Lower lobe of right lung (tissue), 2 donors: ENCODE measurements around the gene P2RY14. TPM values are rescaled to one million over a fixed set of nuclear protein-coding genes. Genes with fewer than 3 reads are reported as not detected.

ENCODE experiments used
- ATAC-seq, 2 donors: fragments of 200-7000 bp; cut with Tn5 transposase; one replicate each; pipeline ENCODE4 v1.9.1; 2020 to 2022; ENCODE audit warnings: mild to moderate bottlenecking in 2 of 2, moderate library complexity in 2 of 2
- DNase-seq: peaks from one replicate; pipeline ENCODE4 v3.0.0-alpha.2; 2020
- H3K27ac ChIP-seq: fragments of 200-600 bp; one replicate; pipeline ENCODE4 v1.8.0; 2022
- H3K27me3 ChIP-seq: fragments of 200-600 bp; one replicate; pipeline ENCODE4 v1.8.0; 2022; ENCODE audit warnings: low read depth
- H3K36me3 ChIP-seq: fragments of 200-600 bp; one replicate; pipeline ENCODE4 v1.8.0; 2022; ENCODE audit warnings: mild to moderate bottlenecking
- H3K4me1 ChIP-seq: fragments of 200-600 bp; one replicate; pipeline ENCODE4 v1.8.0; 2022
- H3K4me3 ChIP-seq: fragments of 200-600 bp; one replicate; pipeline ENCODE4 v1.8.0; 2022; ENCODE audit warnings: mild to moderate bottlenecking
- H3K9me3 ChIP-seq: fragments of 200-600 bp; one replicate; pipeline ENCODE4 v1.8.0; 2022
- CTCF ChIP-seq: fragments of 200-600 bp; IDR thresholded peaks from one replicate; pipeline ENCODE4 v1.8.0; 2022; ENCODE audit warnings: antibody characterized with exemption, mild to moderate bottlenecking
- intact Hi-C: fragments of 100-400 bp; cut with DNase I; formaldehyde crosslinking; loops from one replicate; pipeline ENCODE4 v1.11.0; 2022
- total RNA-seq: library from RNA; stranded (reverse); fragmentation: NEBNext Ultra II Directional; extraction: Animal tissue kit (Norgen Biotek cat#: 25700); gene quantifications from one replicate; pipeline ENCODE4 v1.2.1, GENCODE V29; 2021
- donor health status: DM: no; HTN: yes; CAD: no; lungs with severe emphysema.

The P2RY14 gene
- total RNA-seq, 1 donor from 2014 or later: 5.7 TPM

GRCh38 chr3:151265166-151265565, 13.2 kb downstream of the P2RY14 start:
- peak overlapping the region; percentile 63 for H3K27ac ChIP-seq
- TF ChIP-seq CTCF: no peak
- ATAC-seq (peak in 1 of 2 donors; percentile 43), DNase-seq (no peak)
- H3K4me1 ChIP-seq: peaks cover 7% of the 10 kb centered on the region
- no peak overlapping the region for H3K4me3 ChIP-seq
- no peaks in the 10 kb centered on the region for H3K27me3 ChIP-seq
- intact Hi-C loops: no loop called here
- no peaks in the 10 kb centered on the region for H3K36me3 ChIP-seq
- no peaks in the 10 kb centered on the region for H3K9me3 ChIP-seq

- H3K36me3 ChIP-seq: no peaks in the 10 kb centered on the region
- intact Hi-C loops: no loop called here
- H3K27ac ChIP-seq: no peak overlapping the region
- peaks cover 7% of the 10 kb centered on the region for H3K4me1 ChIP-seq
- H3K4me3 ChIP-seq: no peak overlapping the region
- H3K27me3 ChIP-seq: no peaks in the 10 kb centered on the region
- no peak for TF ChIP-seq CTCF
- no peaks in the 10 kb centered on the region for H3K9me3 ChIP-seq
- ATAC-seq (peak in 1 of 2 donors; percentile 54), DNase-seq (no peak)
Observed at GRCh38 chr3:151264605-151265004, 13.7 kb downstream of the P2RY14 start.

- TF ChIP-seq CTCF: no peak
- H3K4me1 ChIP-seq: peaks cover 7% of the 10 kb centered on the region
- H3K9me3 ChIP-seq: no peaks in the 10 kb centered on the region
- no peak overlapping the region for H3K27ac ChIP-seq
- no peak overlapping the region for H3K4me3 ChIP-seq
- no peaks in the 10 kb centered on the region for H3K27me3 ChIP-seq
- H3K36me3 ChIP-seq: no peaks in the 10 kb centered on the region
- no peak for DNase-seq
- no peak for ATAC-seq
- intact Hi-C loops: no loop called here
Observed at GRCh38 chr3:151262871-151263525, 15.3 kb downstream of the P2RY14 start.

- no peak for DNase-seq
- intact Hi-C loops: no loop called here
- no peaks in the 10 kb centered on the region for H3K36me3 ChIP-seq
- H3K9me3 ChIP-seq: no peaks in the 10 kb centered on the region
- no peak for TF ChIP-seq CTCF
- H3K4me1 ChIP-seq: no peaks in the 10 kb centered on the region
- no peak overlapping the region for H3K27ac ChIP-seq
- H3K4me3 ChIP-seq: no peak overlapping the region
- no peak for ATAC-seq
- H3K27me3 ChIP-seq: no peaks in the 10 kb centered on the region
Observed at GRCh38 chr3:151259664-151260063, 18.7 kb downstream of the P2RY14 start.

GRCh38 chr3:151256749-151257148, 21.6 kb downstream of the P2RY14 start:
- Histone ChIP-seq H3K4me1 (no peaks in the 10 kb centered on the region), H3K27ac (no peak overlapping the region), H3K27me3 (no peaks in the 10 kb centered on the region), H3K9me3 (no peaks in the 10 kb centered on the region), H3K36me3 (no peaks in the 10 kb centered on the region), H3K4me3 (no peak overlapping the region)
- ATAC-seq: no peak
- no peak for DNase-seq
- no peak for TF ChIP-seq CTCF
- intact Hi-C loops: no loop called here
